Right lobe of liver (tissue), 6 donors: Measurements from ENCODE around the gene SLCO2A1. TPM values are rescaled to one million over a fixed set of nuclear protein-coding genes. Genes with fewer than 3 reads are reported as not detected.
A peak's percentile ranks its signal among the peaks of the same experiment; 100 is the strongest.

ENCODE experiments used
- ATAC-seq, 4 donors: fragments of 200-7000 bp; cut with Tn5 transposase; one replicate each; pipeline ENCODE4 v1.9.1; 2020; ENCODE audit warnings: mild to moderate bottlenecking in 4 of 4, moderate library complexity in 4 of 4
- DNase-seq, 3 donors: peaks; one replicate each; pipeline ENCODE4 v3.0.0-alpha.2; 2020
- H3K27ac ChIP-seq, 3 donors: fragments of 200-600 bp; one replicate each; pipeline ENCODE4 v1.8.0; 2022
- H3K27me3 ChIP-seq, 2 donors: fragments of 200-600 bp; one replicate each; pipeline ENCODE4 v1.8.0; 2022
- H3K36me3 ChIP-seq, 4 donors: fragments of 200-600 bp; sonication (generic) in 1 of 4; one replicate each; pipeline versions ENCODE4 v1.5.1 to v1.8.0; 2017 to 2022; ENCODE audit warnings: control low read depth in 1 of 4
- H3K4me1 ChIP-seq, 4 donors: fragments of 200-600 bp; sonication (generic) in 1 of 4; one replicate each; pipeline versions ENCODE4 v1.5.1 to v1.8.0; 2017 to 2022; ENCODE audit warnings: control low read depth in 1 of 4
- H3K4me3 ChIP-seq, 3 donors: fragments of 200-600 bp; one replicate each; pipeline ENCODE4 v1.8.0; 2022
- H3K9me3 ChIP-seq, 4 donors: fragments of 200-600 bp; sonication (generic) in 1 of 4; one replicate each; pipeline versions ENCODE4 v1.5.1 to v1.8.0; 2017 to 2022; ENCODE audit warnings: control low read depth in 1 of 4
- CTCF ChIP-seq, 4 donors: fragments of 200-600 bp in 3 of 4; fragments of 450-650 bp in 1 of 4; IDR thresholded peaks; one replicate each; pipeline versions ENCODE4 v1.5.1 to v1.8.0; 2016 to 2022; ENCODE audit warnings: antibody characterized with exemption in 4 of 4, mild to moderate bottlenecking in 2 of 4
- POLR2A ChIP-seq: fragments of 450-650 bp; IDR thresholded peaks from one replicate; pipeline ENCODE4 v1.6.1; 2017; ENCODE audit warnings: antibody characterized with exemption, mild to moderate bottlenecking
- WGBS: methylation state at CpG from one replicate; pipeline ENCODE4 v1.1.6; 2018; ENCODE audit warnings: low coverage, low lambda C conversion rate; ENCODE audit not compliant: insufficient coverage; ENCODE audit errors: missing lambda C conversion rate; 5-methylcytosine and 5-hydroxymethylcytosine counted together
- intact Hi-C, 2 donors: fragments of 100-400 bp; cut with DNase I; formaldehyde crosslinking; loops; one replicate each; pipeline versions ENCODE4 v1.11.2 to v1.14.1; 2022
- total RNA-seq, 6 experiments: library from RNA; depleted of rRNA in 2 of 6; stranded (reverse); fragments of >200 nt in 2 of 6; fragmentation: NEBNext Ultra II Directional in 3 of 6; extraction: Animal tissue kit (Norgen Biotek cat#: 25700) in 3 of 6; gene quantifications; one replicate each; pipeline versions ENCODE4 v1.1.0 to v1.2.4, GENCODE V29; 2016 to 2023
- donor health status: DM: no; HTN: yes; CAD: no.
- donor health status: DM: no; HTN: no; CAD: no.
- donor health status: DM: no; HTN: no; CAD: no.
- donor health status: DM: no; HTN: yes; CAD: no.
- donor health status: DM: no; HTN: yes; CAD: no.

SLCO2A1 gene
- total RNA-seq, 6 experiments from 2014 or later, result 0.71 to 4.4 (median 1.5) TPM

- Histone ChIP-seq H3K27ac (no peak overlapping the region), H3K9me3 (no peaks in the 10 kb centered on the region), H3K4me1 (no peaks in the 10 kb centered on the region), H3K27me3 (no peaks in the 10 kb centered on the region), H3K4me3 (no peak overlapping the region), H3K36me3 (no peaks in the 10 kb centered on the region)
- 79% methylated on average over 2 of the region's 7 CpGs for WGBS
- ATAC-seq (no peak), DNase-seq (no peak)
- TF ChIP-seq CTCF (IDR thresholded peaks at IDR 0.05) (no peak), POLR2A (no peak)
- intact Hi-C loops, result no loop called here
Observed at GRCh38 chr3:133948996-133949395, 80.7 kb downstream of the SLCO2A1 start.

GRCh38 chr3:133948131-133948810 lies 81.5 kb downstream of the SLCO2A1 start:
- H3K4me1 ChIP-seq, result no peaks in the 10 kb centered on the region
- WGBS, result 82% methylated on average over 5 of the region's 9 CpGs
- DNase-seq, result no peak
- no peaks in the 10 kb centered on the region for H3K9me3 ChIP-seq
- TF ChIP-seq POLR2A, result no peak
- TF ChIP-seq CTCF (IDR thresholded peaks at IDR 0.05), result no peak
- no peak overlapping the region for H3K27ac ChIP-seq
- H3K36me3 ChIP-seq, result no peaks in the 10 kb centered on the region
- no peaks in the 10 kb centered on the region for H3K27me3 ChIP-seq
- no peak overlapping the region for H3K4me3 ChIP-seq
- ATAC-seq, result no peak
- intact Hi-C loops, result no loop called here

- TF ChIP-seq POLR2A, result no peak
- no peak for TF ChIP-seq CTCF (IDR thresholded peaks at IDR 0.05)
- WGBS, result 64% methylated on average over 7 of the region's 12 CpGs
- Histone ChIP-seq H3K27me3 (no peaks in the 10 kb centered on the region), H3K27ac (no peak overlapping the region), H3K4me1 (no peaks in the 10 kb centered on the region), H3K36me3 (no peaks in the 10 kb centered on the region), H3K9me3 (no peaks in the 10 kb centered on the region), H3K4me3 (no peak overlapping the region)
- DNase-seq, result no peak
- intact Hi-C loops, result no loop called here
- no peak for ATAC-seq
Observed at GRCh38 chr3:133945381-133946095, 84.2 kb downstream of the SLCO2A1 start.

- no peaks in the 10 kb centered on the region for H3K27me3 ChIP-seq
- no peak overlapping the region for H3K4me3 ChIP-seq
- no peaks in the 10 kb centered on the region for H3K4me1 ChIP-seq
- no peaks in the 10 kb centered on the region for H3K9me3 ChIP-seq
- TF ChIP-seq CTCF (IDR thresholded peaks at IDR 0.05), result no peak
- TF ChIP-seq POLR2A, result no peak
- H3K27ac ChIP-seq, result no peak overlapping the region
- H3K36me3 ChIP-seq, result no peaks in the 10 kb centered on the region
- WGBS, result 53% methylated on average over 7 of the region's 13 CpGs
- ATAC-seq (peak in 2 of 4 donors; percentile 13 to 40), DNase-seq (no peak)
- intact Hi-C loops, result no loop called here
Observed at GRCh38 chr3:133944641-133945380, 84.9 kb downstream of the SLCO2A1 start.
